PC-9 (cell line): Measurements from ENCODE around the gene TRIP10. TPM values are rescaled to one million over a fixed set of nuclear protein-coding genes. Genes with fewer than 3 reads are reported as not detected.
"Not testable (repeated sequence)": the region's sequence is repeated elsewhere in the genome, so short reads cannot be mapped to it uniquely, and the experiment has no call there.

Source experiments
- BruUV-seq: library from RNA; stranded (reverse); fragments of 400-500 nt; replicated peaks from 2 replicates; lab custom pipeline; 2021; lab: Mats Ljungman, UMichigan
- CTCF ChIA-PET: fragments of 300-600 bp; sonication (Branson Sonifier 250); formaldehyde crosslinking; loops from one replicate; lab custom pipeline; 2022; ENCODE audit warnings: antibody characterized with exemption; lab: Charles Lee
- POLR2A ChIA-PET: fragments of 300-600 bp; sonication (Branson Sonifier 250); formaldehyde crosslinking; loops from one replicate; lab custom pipeline; 2022; ENCODE audit warnings: antibody characterized with exemption; ENCODE audit not compliant: unreplicated experiment; lab: Charles Lee
- DNase-seq, 2 experiments: peaks; one replicate each; pipeline versions ENCODE4 v3.0.0 to v3.0.0-alpha.2; 2015 to 2022; ENCODE audit warnings: mixed read lengths in 1 of 2
- H2AFZ ChIP-seq: fragments of 200-600 bp; sonication (generic); 2 replicates; pipeline ENCODE4 v1.8.1; 2017; ENCODE audit warnings: antibody characterized with exemption
- H3F3A ChIP-seq: fragments of 200-600 bp; sonication (generic); 2 replicates; pipeline ENCODE4 v1.8.1; 2017; ENCODE audit warnings: antibody characterized with exemption, mild to moderate bottlenecking, low read depth; ENCODE audit not compliant: insufficient read depth
- H3K27ac ChIP-seq: fragments of 200-600 bp; sonication (generic); 2 replicates; pipeline ENCODE4 v1.6.1; 2016; ENCODE audit warnings: mixed run types
- H3K27me3 ChIP-seq: fragments of 200-600 bp; sonication (generic); 2 replicates; pipeline ENCODE4 v1.6.1; 2016; ENCODE audit warnings: low read depth, mixed run types; ENCODE audit not compliant: insufficient read depth
- H3K36me3 ChIP-seq: fragments of 200-600 bp; sonication (generic); 2 replicates; pipeline ENCODE4 v1.6.1; 2016; ENCODE audit warnings: low read depth, mixed run types
- H3K4me1 ChIP-seq: fragments of 200-600 bp; sonication (generic); replicated peaks from 2 replicates; pipeline ENCODE4 v1.6.1; 2016; ENCODE audit warnings: mixed run types; ENCODE audit not compliant: insufficient read depth
- H3K4me2 ChIP-seq: fragments of 200-600 bp; sonication (generic); 2 replicates; pipeline ENCODE4 v1.6.1; 2017; ENCODE audit warnings: mixed run types
- H3K4me3 ChIP-seq: fragments of 200-600 bp; sonication (generic); 2 replicates; pipeline ENCODE4 v1.6.1; 2016; ENCODE audit warnings: mixed run types
- H3K79me2 ChIP-seq: fragments of 200-600 bp; sonication (generic); 2 replicates; pipeline ENCODE4 v1.6.1; 2017; ENCODE audit warnings: low read depth, mixed run types
- H3K9me2 ChIP-seq: fragments of 200-600 bp; sonication (generic); 2 replicates; pipeline ENCODE4 v1.8.1; 2017; ENCODE audit warnings: mild to moderate bottlenecking; ENCODE audit not compliant: insufficient read depth
- H3K9me3 ChIP-seq: fragments of 200-600 bp; sonication (generic); 2 replicates; pipeline ENCODE4 v1.8.1; 2016; ENCODE audit warnings: low read depth; ENCODE audit not compliant: insufficient read depth
- H4K20me1 ChIP-seq: fragments of 200-600 bp; sonication (generic); 2 replicates; pipeline ENCODE4 v1.8.1; 2017; ENCODE audit not compliant: insufficient read depth
- CTCF ChIP-seq: fragments of 200-600 bp; sonication (generic); conservative IDR thresholded peaks from 2 replicates; pipeline ENCODE4 v1.6.1; 2017; ENCODE audit warnings: mixed run types, antibody characterized with exemption, mild to moderate bottlenecking, moderate library complexity
- EZH2 ChIP-seq: fragments of 200-600 bp; sonication (generic); IDR thresholded peaks from 2 replicates; pipeline ENCODE4 v1.8.0; 2017; ENCODE audit warnings: antibody characterized with exemption, low read depth
- intact Hi-C: fragments of 100-400 bp; cut with micrococcal nuclease; formaldehyde crosslinking; loops from one replicate; pipeline ENCODE4 v1.10.0; 2022; ENCODE audit not compliant: unreplicated experiment
- total RNA-seq: library from RNA; stranded (reverse); gene quantifications from 2 replicates; pipeline ENCODE4 v1.2.3, GENCODE V29; 2021

TRIP10 gene
- total RNA-seq, 1 experiment from 2014 or later = 84.3 TPM

- Histone ChIP-seq H4K20me1 (peaks cover 4% of the 10 kb centered on the region), H3K79me2 (peaks cover 41% of the 10 kb centered on the region), H3F3A (peaks cover 75% of the 10 kb centered on the region), H3K9me2 (no peaks in the 10 kb centered on the region), H3K27me3 (no peaks in the 10 kb centered on the region), H3K27ac (no peak overlapping the region), H3K9me3 (no peaks in the 10 kb centered on the region), H2AFZ (no peak overlapping the region), H3K36me3 (peaks cover 19% of the 10 kb centered on the region; the same call in 1 of the 2 replicates), H3K4me3 (no peak overlapping the region), H3K4me1 (peaks cover 49% of the 10 kb centered on the region), H3K4me2 (no peak overlapping the region)
- POLR2A ChIA-PET = no interaction called here
- TF ChIP-seq CTCF (no peak), EZH2 (no peak)
- DNase-seq = no peak
- intact Hi-C loops = loop anchor here (1.0 kb wide), 1 partner anchor 20 kb away; no protein-coding TSS in a partner anchor
- CTCF ChIA-PET = no interaction called here
- BruUV-seq = no TSS peak
These were observed 6.5 kb downstream of the TRIP10 start for GRCh38 chr19:6745965-6746364.

- H2AFZ ChIP-seq, DNase-seq, intact Hi-C loops, H3K4me3 ChIP-seq, CTCF ChIA-PET, BruUV-seq, H3K9me3 ChIP-seq, H3K9me2 ChIP-seq, H3K4me2 ChIP-seq, H3K27me3 ChIP-seq, H4K20me1 ChIP-seq: not testable (repeated sequence)
- peaks cover 17% of the 10 kb centered on the region for H3K79me2 ChIP-seq
- H3K27ac ChIP-seq = peak overlapping the region; percentile 32; the same call in 1 of the 2 replicates
- POLR2A ChIA-PET = interaction anchor here (0.5 to 0.8 kb wide), 2 partner anchors 10 to 226 kb away, joined by 3 to 5 read pairs; partner anchors contain the start of gene TRIP10
- H3F3A ChIP-seq = peaks cover 82% of the 10 kb centered on the region
- H3K36me3 ChIP-seq = peaks cover 19% of the 10 kb centered on the region; the same call in 1 of the 2 replicates
- peaks cover 24% of the 10 kb centered on the region for H3K4me1 ChIP-seq
These were observed 9.1 kb downstream of the TRIP10 start for GRCh38 chr19:6748543-6748942.

- no TSS peak for BruUV-seq
- intact Hi-C loops = no loop called here
- no peak overlapping the region for H3K4me2 ChIP-seq
- ChIA-PET CTCF (interaction anchor here (0.6 to 0.7 kb wide), 2 partner anchors 112 to 592 kb away, joined by 5 read pairs; no protein-coding TSS in a partner anchor), POLR2A (interaction anchor here (0.5 kb wide), 2 partner anchors 16 to 51 kb away, joined by 3 to 6 read pairs; no protein-coding TSS in a partner anchor)
- H3K9me2 ChIP-seq = no peaks in the 10 kb centered on the region
- H3K79me2 ChIP-seq = peaks cover 17% of the 10 kb centered on the region
- H3K27me3 ChIP-seq = no peaks in the 10 kb centered on the region
- H3K27ac ChIP-seq = no peak overlapping the region
- H3K9me3 ChIP-seq = no peaks in the 10 kb centered on the region
- peaks cover 11% of the 10 kb centered on the region for H3K4me1 ChIP-seq
- H3F3A ChIP-seq = peaks cover 77% of the 10 kb centered on the region
- H3K4me3 ChIP-seq = no peak overlapping the region
- TF ChIP-seq CTCF (no peak), EZH2 (no peak)
- peaks cover 4% of the 10 kb centered on the region for H4K20me1 ChIP-seq
- H3K36me3 ChIP-seq = peaks cover 19% of the 10 kb centered on the region; the same call in 1 of the 2 replicates
- H2AFZ ChIP-seq = no peak overlapping the region
- DNase-seq = peak in 1 of 2 experiments; percentile 49
These were observed 10.6 kb downstream of the TRIP10 start for GRCh38 chr19:6750062-6750461.
